SU-DHL-6 (cell line): ENCODE measurements around the gene DCUN1D2.
"Not testable (repeated sequence)": the region's sequence is repeated elsewhere in the genome, so short reads cannot be mapped to it uniquely, and the experiment has no call there.

Source experiments
- H2AFZ ChIP-seq: fragments of 200-600 bp; sonication (generic); 2 replicates; pipeline ENCODE4 v1.6.1; 2014; ENCODE audit warnings: low read depth, mild to moderate bottlenecking, moderate library complexity, mixed read lengths, antibody characterized with exemption, low read length; ENCODE audit not compliant: severe bottlenecking
- H3F3A ChIP-seq: fragments of 200-600 bp; shearing (Covaris generic); 2 replicates; pipeline ENCODE4 v1.6.0; 2016; ENCODE audit warnings: antibody characterized with exemption, mild to moderate bottlenecking; ENCODE audit not compliant: insufficient read depth
- H3K27ac ChIP-seq: fragments of 200-600 bp; sonication (generic); 2 replicates; pipeline ENCODE4 v1.5.1; 2016; ENCODE audit warnings: low read depth, mild to moderate bottlenecking, low read length, moderate library complexity, mixed read lengths
- H3K27me3 ChIP-seq: fragments of 200-600 bp; sonication (generic), shearing (Covaris generic); 2 replicates; pipeline ENCODE4 v1.6.0; 2014; ENCODE audit warnings: mild to moderate bottlenecking, low read length
- H3K36me3 ChIP-seq: fragments of 200-600 bp; sonication (generic); 2 replicates; pipeline ENCODE4 v1.6.1; 2014; ENCODE audit warnings: mild to moderate bottlenecking, low read length, mixed read lengths
- H3K4me2 ChIP-seq: fragments of 300-600, 200-600 bp; shearing (Covaris generic), sonication (generic); 2 replicates; pipeline ENCODE4 v1.6.0; 2014; ENCODE audit warnings: low read length, low read depth, mild to moderate bottlenecking; ENCODE audit not compliant: poor library complexity, severe bottlenecking
- H3K4me3 ChIP-seq: fragments of 200-600 bp; sonication (generic); 2 replicates; pipeline ENCODE4 v1.5.1; 2014; ENCODE audit warnings: antibody characterized with exemption, low read length, mild to moderate bottlenecking, mixed read lengths; ENCODE audit not compliant: insufficient read depth, poor library complexity, severe bottlenecking
- H3K79me2 ChIP-seq: fragments of 200-600 bp; sonication (generic); 2 replicates; pipeline ENCODE4 v1.6.1; 2014; ENCODE audit warnings: mild to moderate bottlenecking, low read length, moderate library complexity; ENCODE audit not compliant: insufficient read depth
- H3K9ac ChIP-seq: fragments of 200-600 bp; sonication (generic); 2 replicates; pipeline ENCODE4 v1.7.0; 2014; ENCODE audit warnings: mild to moderate bottlenecking, low read length
- H3K9me2 ChIP-seq: fragments of 200-600 bp; sonication (generic); replicated peaks from 2 replicates; pipeline ENCODE4 v1.6.1; 2014; ENCODE audit warnings: low read length; ENCODE audit not compliant: insufficient read depth
- H3K9me3 ChIP-seq: fragments of 200-600 bp; sonication (generic); 2 replicates; pipeline ENCODE4 v1.6.1; 2014; ENCODE audit warnings: low read length, mixed read lengths; ENCODE audit not compliant: insufficient read depth
- H4K20me1 ChIP-seq: fragments of 200-600 bp; sonication (generic); 2 replicates; pipeline ENCODE4 v1.6.1; 2014; ENCODE audit warnings: low read depth, mild to moderate bottlenecking, antibody characterized with exemption, low read length, moderate library complexity, mixed read lengths
- EZH2phosphoT487 ChIP-seq: fragments of 200-600 bp; sonication (generic), shearing (Covaris generic); conservative IDR thresholded peaks from 2 replicates; pipeline ENCODE4 v1.6.1; 2018; ENCODE audit warnings: mild to moderate bottlenecking, antibody characterized with exemption, low read length, moderate library complexity, mixed read lengths
- TF ChIP-seq, protein P1 (sequence below): fragments of 200-600 bp; sonication (generic); IDR thresholded peaks from one replicate; pipeline ENCODE4 v1.5.1; 2017; ENCODE audit warnings: antibody characterized with exemption, mild to moderate bottlenecking, low read length, moderate library complexity; ENCODE audit not compliant: insufficient read depth, poor library complexity, severe bottlenecking

DCUN1D2 gene

GRCh38 chr13:113526466-113527220, 36.1 kb upstream of the DCUN1D2 start:
- Histone ChIP-seq H3K9me3 (no peaks in the 10 kb centered on the region), H3K36me3 (no peaks in the 10 kb centered on the region), H3K9me2 (no peaks in the 10 kb centered on the region), H3F3A (no peaks in the 10 kb centered on the region), H3K4me2 (no peak overlapping the region), H4K20me1 (no peaks in the 10 kb centered on the region), H2AFZ (no peak overlapping the region), H3K27me3 (no peaks in the 10 kb centered on the region), H3K79me2 (no peaks in the 10 kb centered on the region), H3K27ac (no peak overlapping the region), H3K9ac (no peak overlapping the region), H3K4me3 (no peak overlapping the region)
- TF ChIP-seq, protein P1, sequence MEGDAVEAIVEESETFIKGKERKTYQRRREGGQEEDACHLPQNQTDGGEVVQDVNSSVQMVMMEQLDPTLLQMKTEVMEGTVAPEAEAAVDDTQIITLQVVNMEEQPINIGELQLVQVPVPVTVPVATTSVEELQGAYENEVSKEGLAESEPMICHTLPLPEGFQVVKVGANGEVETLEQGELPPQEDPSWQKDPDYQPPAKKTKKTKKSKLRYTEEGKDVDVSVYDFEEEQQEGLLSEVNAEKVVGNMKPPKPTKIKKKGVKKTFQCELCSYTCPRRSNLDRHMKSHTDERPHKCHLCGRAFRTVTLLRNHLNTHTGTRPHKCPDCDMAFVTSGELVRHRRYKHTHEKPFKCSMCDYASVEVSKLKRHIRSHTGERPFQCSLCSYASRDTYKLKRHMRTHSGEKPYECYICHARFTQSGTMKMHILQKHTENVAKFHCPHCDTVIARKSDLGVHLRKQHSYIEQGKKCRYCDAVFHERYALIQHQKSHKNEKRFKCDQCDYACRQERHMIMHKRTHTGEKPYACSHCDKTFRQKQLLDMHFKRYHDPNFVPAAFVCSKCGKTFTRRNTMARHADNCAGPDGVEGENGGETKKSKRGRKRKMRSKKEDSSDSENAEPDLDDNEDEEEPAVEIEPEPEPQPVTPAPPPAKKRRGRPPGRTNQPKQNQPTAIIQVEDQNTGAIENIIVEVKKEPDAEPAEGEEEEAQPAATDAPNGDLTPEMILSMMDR, result no peak

DNA sequence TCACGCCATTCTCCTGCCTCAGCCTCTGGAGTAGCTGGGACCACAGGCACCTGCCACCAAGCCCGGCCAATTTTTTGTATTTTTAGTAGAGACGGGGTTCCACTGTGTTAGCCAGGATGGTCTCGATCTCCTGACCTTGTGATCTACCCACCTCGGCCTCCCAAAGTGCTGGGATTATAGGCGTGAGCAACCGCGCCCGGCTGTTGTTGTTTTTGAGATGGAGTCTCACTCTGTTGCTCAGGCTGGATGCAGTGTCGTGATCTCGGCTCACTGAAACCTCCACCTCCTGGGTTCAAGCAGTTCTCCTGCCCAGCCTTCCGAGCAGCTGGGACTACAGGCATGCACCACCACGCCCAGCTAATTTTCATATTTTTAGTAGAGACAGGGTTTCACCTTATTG, 31.9 kb upstream of the DCUN1D2 start:
- not testable (repeated sequence) for H3K27ac ChIP-seq, H3K36me3 ChIP-seq, H2AFZ ChIP-seq, H3K27me3 ChIP-seq, H3K4me2 ChIP-seq, H3F3A ChIP-seq, H3K9me2 ChIP-seq, H3K4me3 ChIP-seq, H3K9me3 ChIP-seq, H4K20me1 ChIP-seq, H3K79me2 ChIP-seq, H3K9ac ChIP-seq

- no peaks in the 10 kb centered on the region for H3F3A ChIP-seq
- no peak overlapping the region for H3K9ac ChIP-seq
- no peak overlapping the region for H3K4me2 ChIP-seq
- TF ChIP-seq, protein P1, result no peak
- TF ChIP-seq EZH2phosphoT487, result no peak
- H3K79me2 ChIP-seq, result no peaks in the 10 kb centered on the region
- H3K4me3 ChIP-seq, result no peak overlapping the region
- H3K27me3 ChIP-seq, result no peaks in the 10 kb centered on the region
- no peaks in the 10 kb centered on the region for H3K9me2 ChIP-seq
- no peak overlapping the region for H2AFZ ChIP-seq
- no peaks in the 10 kb centered on the region for H3K36me3 ChIP-seq
- H4K20me1 ChIP-seq, result no peaks in the 10 kb centered on the region
- H3K9me3 ChIP-seq, result no peaks in the 10 kb centered on the region
- no peak overlapping the region for H3K27ac ChIP-seq
Observed at GRCh38 chr13:113520571-113520970, 30.1 kb upstream of the DCUN1D2 start.

- no peaks in the 10 kb centered on the region; the same call in 1 of the 2 replicates for H3F3A ChIP-seq
- H3K79me2 ChIP-seq, result no peaks in the 10 kb centered on the region
Observed at GRCh38 chr13:113519556-113519955, 29.0 kb upstream of the DCUN1D2 start.

More at GRCh38 chr13:113519556-113519955, 29.0 kb upstream of the DCUN1D2 start:
- H4K20me1 ChIP-seq, result no peaks in the 10 kb centered on the region
- no peak overlapping the region for H2AFZ ChIP-seq
- no peaks in the 10 kb centered on the region for H3K9me3 ChIP-seq
- H3K4me2 ChIP-seq, result no peak overlapping the region
- H3K36me3 ChIP-seq, result no peaks in the 10 kb centered on the region
- no peak overlapping the region for H3K9ac ChIP-seq
- no peak overlapping the region for H3K4me3 ChIP-seq
- no peaks in the 10 kb centered on the region for H3K9me2 ChIP-seq
- no peak overlapping the region for H3K27ac ChIP-seq
- TF ChIP-seq, protein P1, result no peak
- TF ChIP-seq EZH2phosphoT487, result no peak
- H3K27me3 ChIP-seq, result no peaks in the 10 kb centered on the region
